A673 (cell line): ENCODE results near the gene NECTIN1. TPM values are rescaled to one million over a fixed set of nuclear protein-coding genes. Genes with fewer than 3 reads are reported as not detected.

Experiments used
- Bru-seq: library from RNA; stranded (reverse); fragments of 400-500 nt; gene quantifications from one replicate; lab custom pipeline; 2021; lab: Mats Ljungman, UMichigan
- BruChase-seq, 2 experiments: library from RNA; stranded (reverse); fragments of 400-500 nt; gene quantifications; one replicate each; lab custom pipeline; 2021; lab: Mats Ljungman, UMichigan
- BruUV-seq: library from RNA; stranded (reverse); fragments of 400-500 nt; replicated peaks from 2 replicates; lab custom pipeline; 2021; lab: Mats Ljungman, UMichigan
- CTCF ChIA-PET: fragments of 300-600 bp; sonication (Branson Sonifier 250); formaldehyde crosslinking; loops from one replicate; lab custom pipeline; 2022; ENCODE audit warnings: antibody characterized with exemption; lab: Charles Lee
- POLR2A ChIA-PET: fragments of 300-600 bp; sonication (Branson Sonifier 250); formaldehyde crosslinking; loops from one replicate; lab custom pipeline; 2022; ENCODE audit warnings: antibody characterized with exemption; ENCODE audit not compliant: low non-redundant PET; lab: Charles Lee
- DNase-seq: peaks from one replicate; pipeline ENCODE4 v3.0.0-alpha.2; 2015; ENCODE audit warnings: low spot score
- H3K27ac ChIP-seq: fragments of 200-600 bp; sonication (generic); 2 replicates; pipeline ENCODE4 v1.5.1; 2016; ENCODE audit warnings: mixed run types, low read depth, mild to moderate bottlenecking, mixed read lengths, antibody characterized with exemption, low read length; ENCODE audit not compliant: poor library complexity, severe bottlenecking
- H3K27me3 ChIP-seq: fragments of 200-600 bp; sonication (generic); replicated peaks from 2 replicates; pipeline ENCODE4 v1.6.1; 2017; ENCODE audit warnings: mixed run types, low read depth, mild to moderate bottlenecking, mixed read lengths, antibody characterized with exemption, low read length; ENCODE audit not compliant: insufficient read depth, poor library complexity
- H3K36me3 ChIP-seq: fragments of 200-600 bp; sonication (generic); 2 replicates; pipeline ENCODE4 v1.6.1; 2016; ENCODE audit warnings: mixed run types, mild to moderate bottlenecking, mixed read lengths, antibody characterized with exemption, low read length; ENCODE audit not compliant: insufficient read depth, poor library complexity, severe bottlenecking
- H3K4me1 ChIP-seq: fragments of 200-600 bp; sonication (generic); 2 replicates; pipeline ENCODE4 v1.6.1; 2017; ENCODE audit warnings: mixed run types, mild to moderate bottlenecking, mixed read lengths, antibody characterized with exemption, low read length; ENCODE audit not compliant: insufficient read depth, poor library complexity, severe bottlenecking
- H3K4me3 ChIP-seq: fragments of 200-600 bp; sonication (generic); 2 replicates; pipeline ENCODE4 v1.5.1; 2016; ENCODE audit warnings: low read depth, mixed run types, mild to moderate bottlenecking, mixed read lengths, low read length; ENCODE audit not compliant: poor library complexity, severe bottlenecking
- H3K9me3 ChIP-seq: fragments of 200-600 bp; sonication (generic); 2 replicates; pipeline ENCODE4 v1.6.1; 2016; ENCODE audit warnings: mixed run types, low read depth, mild to moderate bottlenecking, mixed read lengths, antibody characterized with exemption, low read length; ENCODE audit not compliant: poor library complexity, severe bottlenecking
- EZH2 ChIP-seq: fragments of 200-600 bp; sonication (generic); IDR thresholded peaks from 2 replicates; pipeline ENCODE4 v1.6.1; 2017; ENCODE audit warnings: borderline replicate concordance, low read depth, mild to moderate bottlenecking, mixed read lengths, antibody characterized with exemption, low read length; ENCODE audit not compliant: poor library complexity, severe bottlenecking
- intact Hi-C: fragments of 100-400 bp; cut with micrococcal nuclease; formaldehyde crosslinking; loops from one replicate; pipeline ENCODE4 v1.10.0; 2022; ENCODE audit not compliant: unreplicated experiment
- long read RNA-seq: library from polyadenylated mRNA; stranded (forward); transcript quantifications from one replicate; pipeline ENCODE4 v2.0.0, GENCODE V29; 2022
- total RNA-seq: library from RNA; stranded (reverse); gene quantifications from 2 replicates; pipeline ENCODE4 v1.2.3, GENCODE V29; 2021
- TF ChIP-seq, protein P1 (sequence below): fragments of 300-800, 200-600 bp; sonication (generic); conservative IDR thresholded peaks from 2 replicates; pipeline ENCODE4 v1.5.1; 2017; ENCODE audit warnings: low read depth, mild to moderate bottlenecking, antibody characterized with exemption, low read length, moderate library complexity, mixed read lengths

NECTIN1 gene, protein sequence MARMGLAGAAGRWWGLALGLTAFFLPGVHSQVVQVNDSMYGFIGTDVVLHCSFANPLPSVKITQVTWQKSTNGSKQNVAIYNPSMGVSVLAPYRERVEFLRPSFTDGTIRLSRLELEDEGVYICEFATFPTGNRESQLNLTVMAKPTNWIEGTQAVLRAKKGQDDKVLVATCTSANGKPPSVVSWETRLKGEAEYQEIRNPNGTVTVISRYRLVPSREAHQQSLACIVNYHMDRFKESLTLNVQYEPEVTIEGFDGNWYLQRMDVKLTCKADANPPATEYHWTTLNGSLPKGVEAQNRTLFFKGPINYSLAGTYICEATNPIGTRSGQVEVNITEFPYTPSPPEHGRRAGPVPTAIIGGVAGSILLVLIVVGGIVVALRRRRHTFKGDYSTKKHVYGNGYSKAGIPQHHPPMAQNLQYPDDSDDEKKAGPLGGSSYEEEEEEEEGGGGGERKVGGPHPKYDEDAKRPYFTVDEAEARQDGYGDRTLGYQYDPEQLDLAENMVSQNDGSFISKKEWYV
- total RNA-seq (9.8 and 10.1 TPM in 2 replicates), Bru-seq, nascent RNA (percentile 37 among the genes with signal in this experiment), BruChase-seq, experiment 1, labeled RNA remaining after a 2-hour chase (percentile 36 among the genes with signal in this experiment), BruChase-seq, experiment 2, labeled RNA remaining after a 6-hour chase (percentile 41 among the genes with signal in this experiment)
- long read RNA-seq, partial matches to known transcripts = 3 of 18 reads
- long read RNA-seq, other reads (novel, unspliced or antisense) = 13 of 18 reads

DNA sequence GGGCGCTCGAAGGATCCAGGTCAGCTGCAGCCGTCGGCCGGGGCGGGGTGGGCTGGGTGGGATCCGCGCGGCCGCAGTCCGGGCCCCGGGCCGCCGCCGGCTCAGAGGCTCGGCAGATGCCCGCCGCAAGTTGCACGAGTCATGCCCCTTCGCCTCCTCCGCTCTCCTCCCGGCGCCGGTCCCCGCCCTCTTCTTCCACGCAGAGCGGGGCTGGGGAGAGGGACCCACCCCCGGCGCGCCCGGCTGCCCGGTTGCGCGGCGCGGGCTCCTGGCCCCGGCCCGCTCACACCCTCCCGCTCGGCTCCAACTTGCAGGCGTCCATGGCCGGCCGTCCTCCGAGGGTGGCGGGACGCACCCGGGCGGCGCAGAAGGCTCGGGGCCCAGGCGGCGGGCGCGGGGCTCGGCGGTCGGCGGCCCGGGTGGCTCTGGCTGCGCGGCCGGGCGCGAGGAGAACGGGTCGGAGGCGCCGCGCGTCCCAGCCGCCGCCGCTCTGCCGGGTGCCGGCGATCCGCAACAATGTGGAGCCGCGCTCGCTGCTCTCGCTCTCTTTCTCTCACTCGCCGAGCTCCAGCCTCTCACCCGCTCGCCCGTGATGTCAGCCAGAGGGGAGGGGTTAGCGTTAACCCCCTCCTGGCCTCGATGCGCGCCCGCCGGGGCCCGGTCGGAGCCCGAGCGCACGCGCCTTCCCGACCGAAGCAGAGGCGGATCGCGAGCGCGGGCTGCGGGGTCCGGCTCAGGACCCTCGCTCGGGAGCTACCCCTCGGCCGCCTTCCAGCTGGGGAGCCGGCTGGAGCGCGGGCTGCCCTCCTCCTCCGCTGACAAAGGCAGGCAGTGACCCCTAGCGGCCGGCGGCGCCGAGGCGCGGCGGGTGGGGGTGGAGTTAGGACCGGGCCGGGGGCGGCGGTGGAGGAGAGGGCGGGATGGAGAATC is at the start of gene NECTIN1:
NECTIN1 (minus strand) TSS at position 550 of the 930 bp plus-strand sequence. CDS start 647 bp downstream, outside the sequence.
- TF ChIP-seq EZH2 = no peak
- TF ChIP-seq, protein P1, sequence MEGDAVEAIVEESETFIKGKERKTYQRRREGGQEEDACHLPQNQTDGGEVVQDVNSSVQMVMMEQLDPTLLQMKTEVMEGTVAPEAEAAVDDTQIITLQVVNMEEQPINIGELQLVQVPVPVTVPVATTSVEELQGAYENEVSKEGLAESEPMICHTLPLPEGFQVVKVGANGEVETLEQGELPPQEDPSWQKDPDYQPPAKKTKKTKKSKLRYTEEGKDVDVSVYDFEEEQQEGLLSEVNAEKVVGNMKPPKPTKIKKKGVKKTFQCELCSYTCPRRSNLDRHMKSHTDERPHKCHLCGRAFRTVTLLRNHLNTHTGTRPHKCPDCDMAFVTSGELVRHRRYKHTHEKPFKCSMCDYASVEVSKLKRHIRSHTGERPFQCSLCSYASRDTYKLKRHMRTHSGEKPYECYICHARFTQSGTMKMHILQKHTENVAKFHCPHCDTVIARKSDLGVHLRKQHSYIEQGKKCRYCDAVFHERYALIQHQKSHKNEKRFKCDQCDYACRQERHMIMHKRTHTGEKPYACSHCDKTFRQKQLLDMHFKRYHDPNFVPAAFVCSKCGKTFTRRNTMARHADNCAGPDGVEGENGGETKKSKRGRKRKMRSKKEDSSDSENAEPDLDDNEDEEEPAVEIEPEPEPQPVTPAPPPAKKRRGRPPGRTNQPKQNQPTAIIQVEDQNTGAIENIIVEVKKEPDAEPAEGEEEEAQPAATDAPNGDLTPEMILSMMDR = peak; percentile 96
- intact Hi-C loops = loop anchor here (5.0 to 10.0 kb wide), 2 partner anchors 247 to 376 kb away; no protein-coding TSS in a partner anchor

DNA sequence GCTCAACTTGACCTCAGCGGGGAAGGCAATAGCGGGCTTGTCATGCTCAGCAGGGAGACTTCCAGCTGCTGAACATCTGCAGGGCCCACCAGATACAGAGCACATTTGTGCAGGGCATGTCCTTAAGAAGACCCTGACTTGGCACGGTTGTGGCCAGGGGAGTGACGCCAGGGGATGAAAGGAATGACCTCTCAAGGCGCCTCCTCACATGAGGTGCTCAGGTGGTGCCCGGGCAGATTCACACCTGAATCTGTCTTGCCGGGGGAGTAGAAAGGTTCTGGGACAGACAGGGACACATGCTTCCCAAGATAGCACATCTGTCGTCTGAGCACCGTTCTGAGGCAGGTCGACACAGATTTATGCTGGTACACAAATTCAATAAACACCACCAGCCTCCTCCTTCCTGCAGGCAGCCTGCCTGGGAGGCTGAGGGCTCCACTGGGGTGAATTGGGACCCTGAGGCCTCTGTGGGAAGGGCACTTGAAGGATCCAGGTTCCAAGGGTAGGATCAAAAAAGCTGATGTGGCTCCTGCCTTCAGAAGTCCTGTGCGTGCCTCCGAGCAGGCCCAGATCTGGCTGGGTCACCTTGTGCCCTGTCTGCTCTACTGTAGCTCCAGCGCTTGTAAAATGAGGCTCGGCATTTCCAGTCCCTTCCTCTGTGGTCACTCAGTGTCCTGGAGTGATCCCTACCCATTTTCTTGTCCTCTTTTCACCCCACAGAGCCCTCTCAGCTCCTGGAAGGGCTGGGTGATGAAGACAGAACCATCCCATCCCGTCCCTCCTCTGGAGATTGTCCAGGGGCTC is 49.6 kb upstream of the NECTIN1 start:
- Histone ChIP-seq H3K4me1 (no peaks in the 10 kb centered on the region), H3K9me3 (no peaks in the 10 kb centered on the region), H3K27ac (no peak overlapping the region), H3K36me3 (no peaks in the 10 kb centered on the region), H3K27me3 (peaks cover 28% of the 10 kb centered on the region), H3K4me3 (no peak overlapping the region)
- intact Hi-C loops = no loop called here
- ChIA-PET CTCF (no interaction called here), POLR2A (no interaction called here)
- TF ChIP-seq, protein P1 = no peak
- no peak for TF ChIP-seq EZH2
- BruUV-seq = no TSS peak
- no peak for DNase-seq

More for the DNA sequence above, at the start of gene NECTIN1:
- ChIA-PET CTCF (interaction anchor here (0.9 to 1.7 kb wide), 5 partner anchors 8 to 245 kb away, joined by 3 to 5 read pairs (median 4); no protein-coding TSS in a partner anchor), POLR2A (no interaction called here)
- Histone ChIP-seq H3K4me1 (peaks cover 26% of the 10 kb centered on the region), H3K27ac (peak within 1 kb of the TSS; percentile 35), H3K36me3 (no peaks in the 10 kb centered on the region), H3K27me3 (peaks cover 13% of the 10 kb centered on the region), H3K4me3 (peak within 1 kb of the TSS; percentile 63), H3K9me3 (no peaks in the 10 kb centered on the region)
- peak; percentile 92 for DNase-seq
- BruUV-seq = no TSS peak
